Renal cortical epithelial cell (primary cell): ENCODE results near the gene PNPT1. TPM values are rescaled to one million over a fixed set of nuclear protein-coding genes. Genes with fewer than 3 reads are reported as not detected.

Experiments
- DNase-seq: peaks from one replicate; pipeline ENCODE4 v3.0.0-alpha.2; 2011; ENCODE audit warnings: low read depth
- total RNA-seq: library from RNA; depleted of rRNA; stranded (reverse); fragments of >200 nt; gene quantifications from 2 replicates; pipeline ENCODE4 v1.2.3, GENCODE V29; 2014

Gene PNPT1
- total RNA-seq, 1 donor from 2014 or later, result 26.5 TPM

DNA sequence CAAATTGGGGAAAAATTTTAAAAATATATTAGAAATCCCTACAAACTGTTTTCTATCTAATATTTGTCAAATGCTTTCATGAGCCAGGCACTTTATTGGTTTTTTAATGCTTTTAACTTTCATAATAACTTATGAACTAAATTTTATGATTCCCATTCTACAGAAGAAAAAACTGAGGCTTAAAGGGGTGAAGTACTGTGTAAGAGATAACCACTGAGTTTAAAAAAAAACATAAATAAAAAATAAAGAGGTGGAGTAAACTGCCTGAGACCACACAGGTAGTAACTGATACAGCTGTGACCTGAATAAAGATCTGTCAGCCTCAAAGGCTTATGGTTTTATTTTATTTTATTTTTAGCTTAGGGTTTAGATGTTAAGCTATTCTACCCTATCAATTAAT lies 24.7 kb downstream of the PNPT1 start:
- DNase-seq, result no peak

GRCh38 chr2:55653255-55653654 lies 40.4 kb downstream of the PNPT1 start:
- no peak for DNase-seq

- DNase-seq, result no peak
Measured at GRCh38 chr2:55649211-55649610, 44.4 kb downstream of the PNPT1 start.

- DNase-seq, result no peak
Measured at GRCh38 chr2:55636831-55637230, 56.8 kb downstream of the PNPT1 start.

- no peak for DNase-seq
Measured at GRCh38 chr2:55628931-55629330, 64.7 kb downstream of the PNPT1 start.

GRCh38 chr2:55627915-55628314 lies 65.7 kb downstream of the PNPT1 start:
- no peak for DNase-seq

DNA sequence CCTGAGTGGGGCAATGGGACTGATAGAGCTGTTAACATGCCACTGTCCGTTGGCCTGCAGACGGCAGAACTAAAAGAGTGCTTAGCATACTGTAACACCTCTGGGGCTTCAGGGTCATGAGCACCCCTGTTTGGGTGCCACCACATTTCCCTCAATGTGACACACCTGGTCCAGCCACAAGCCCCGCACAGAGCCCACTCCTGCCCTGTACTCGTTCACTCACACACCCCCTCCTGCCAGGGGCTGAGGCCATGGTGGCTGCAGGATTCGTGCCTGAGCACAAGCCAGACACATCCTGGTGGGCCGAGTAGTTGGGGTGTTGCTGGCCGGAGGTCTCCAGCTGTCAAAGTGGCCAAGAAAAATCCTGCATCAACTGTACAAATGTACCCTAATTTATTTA lies 71.8 kb downstream of the PNPT1 start:
- DNase-seq, result no peak

DNA sequence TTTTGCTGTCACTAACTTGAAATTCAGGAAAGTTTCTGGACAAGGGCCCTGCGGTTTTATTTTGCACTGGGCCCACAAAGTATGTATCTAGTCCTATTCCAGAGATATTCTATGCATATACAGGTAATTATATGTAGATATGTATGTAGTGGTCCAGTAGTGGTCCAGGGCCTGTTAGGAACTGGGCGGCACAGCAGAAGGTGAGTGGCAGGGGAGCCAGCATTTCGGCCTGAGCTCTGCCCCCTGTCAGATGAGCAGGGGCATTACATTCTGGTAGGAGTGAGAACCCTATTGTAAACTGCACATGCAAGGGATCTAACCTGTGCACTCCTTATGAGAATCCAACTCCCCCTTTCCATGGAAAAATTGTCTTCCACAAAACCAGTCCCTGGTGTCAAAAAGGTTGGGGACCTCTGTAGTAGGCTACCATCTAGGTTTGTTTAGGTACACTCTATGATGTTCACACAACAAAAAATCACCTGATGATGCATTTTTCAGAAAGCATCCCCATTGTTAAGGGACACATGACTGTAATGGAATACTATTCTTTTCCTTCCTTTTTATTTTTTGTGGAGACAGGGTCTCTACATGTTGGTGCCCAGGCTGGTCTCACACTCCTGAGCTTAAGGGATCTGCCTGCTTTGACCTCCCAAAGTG lies 73.4 kb downstream of the PNPT1 start:
- DNase-seq, result peak; percentile 27

DNA sequence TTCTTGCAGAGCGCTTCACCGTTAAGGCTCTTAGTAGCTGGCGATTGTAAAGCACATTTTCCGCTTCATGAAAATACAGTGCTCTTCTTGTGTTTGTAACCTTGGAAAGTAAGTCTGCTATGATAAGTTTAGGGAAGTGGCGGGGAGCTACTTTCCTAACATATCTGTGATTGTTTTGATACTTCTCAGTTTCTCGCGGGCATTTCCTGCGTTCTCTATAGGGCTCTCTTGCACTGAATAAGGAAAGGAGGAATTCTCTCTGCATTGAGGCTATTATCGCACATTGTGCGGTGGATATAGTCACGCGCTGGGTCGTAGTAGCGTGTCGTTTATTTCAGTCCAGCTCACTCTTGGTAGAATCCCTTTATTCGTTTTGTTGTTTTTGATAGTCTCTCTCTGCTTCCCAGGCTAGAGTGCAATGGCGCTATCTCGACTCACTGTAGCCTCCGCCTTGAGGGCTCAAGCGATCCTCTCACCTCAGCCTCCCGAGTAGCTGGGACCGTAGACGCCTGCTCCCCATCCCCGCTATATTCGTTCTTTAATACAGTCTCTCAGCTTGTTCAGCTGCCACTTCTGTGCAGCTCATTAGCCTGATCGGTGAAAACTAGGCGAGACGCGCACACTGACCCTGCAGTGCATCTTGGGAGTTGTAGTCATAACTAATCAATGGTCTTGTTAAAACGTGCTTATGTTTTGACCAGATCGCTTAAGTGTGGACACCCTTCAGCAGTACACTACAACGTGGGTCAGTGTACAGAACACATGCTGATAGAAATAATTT lies 75.2 kb downstream of the PNPT1 start:
- peak; percentile 58 for DNase-seq

DNA sequence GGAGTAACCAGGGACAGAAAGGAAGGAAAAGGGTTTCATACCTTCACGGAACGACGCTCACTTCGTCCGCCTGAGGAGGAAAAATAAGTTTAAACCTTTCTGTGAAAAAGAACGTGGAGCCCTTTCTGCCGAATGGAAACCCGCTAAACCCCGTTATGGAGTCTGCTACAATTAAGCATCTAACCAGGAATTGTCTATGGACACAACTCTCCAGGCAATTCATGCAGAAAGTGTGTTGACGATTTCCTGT lies 75.7 kb downstream of the PNPT1 start:
- DNase-seq, result peak; percentile 27

- DNase-seq, result peak; percentile 97
Measured at GRCh38 chr2:55617175-55618024, 76.2 kb downstream of the PNPT1 start, which contains the start of gene PPP4R3B. Gene PPP4R3B, minus strand, starts transcription at chr2:55617622. Its CDS starts 337 bp downstream, at chr2:55617285.

DNA sequence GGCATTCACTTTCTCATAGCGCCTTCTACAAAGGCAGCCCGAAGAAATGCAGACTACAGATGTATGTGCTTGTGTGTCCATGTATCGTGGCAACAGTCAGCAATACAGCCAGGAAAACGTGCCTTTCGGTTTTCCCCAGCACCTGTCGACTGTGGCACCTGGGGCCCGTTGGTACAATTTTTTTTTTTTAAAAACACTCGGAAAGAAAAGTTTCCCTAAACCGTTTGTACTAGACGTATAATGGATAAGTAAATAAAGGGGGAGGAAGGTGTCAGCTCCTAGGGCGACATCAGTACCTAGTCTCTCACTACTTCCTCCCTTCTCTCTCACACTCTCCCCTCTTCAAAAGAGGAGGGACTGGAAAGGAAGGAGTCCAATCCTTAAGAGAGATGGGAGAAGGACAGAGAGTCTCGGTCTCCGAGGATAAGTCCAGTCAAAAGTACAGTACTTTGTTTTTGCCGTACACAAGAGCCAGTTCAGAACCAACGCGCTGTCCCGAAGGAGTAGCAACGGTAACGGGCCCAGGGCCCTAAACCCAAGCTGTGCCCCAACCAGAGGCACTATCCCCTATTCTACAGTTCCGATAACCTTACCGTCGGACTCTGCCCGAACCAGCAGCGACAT lies 77.0 kb downstream of the PNPT1 start:
- peak; percentile 67 for DNase-seq

DNA sequence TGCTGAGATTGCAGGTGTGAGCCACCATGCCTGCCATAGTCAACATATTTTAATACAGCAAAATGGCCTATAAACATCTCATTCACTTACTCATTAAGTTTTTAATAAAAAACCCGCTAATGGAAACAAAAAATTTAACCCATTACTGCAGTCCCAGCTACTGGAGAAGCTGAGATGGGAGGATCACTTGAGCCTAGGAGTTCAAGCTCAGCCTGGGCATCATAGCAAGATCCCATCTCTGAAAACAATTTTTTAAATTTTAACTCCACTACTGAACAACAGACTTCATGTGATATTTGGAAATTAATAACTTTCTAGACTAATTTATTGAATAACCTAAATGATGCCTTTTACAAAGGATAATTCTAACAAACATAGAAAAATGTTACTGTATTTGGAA lies 81.6 kb downstream of the PNPT1 start:
- no peak for DNase-seq

DNA sequence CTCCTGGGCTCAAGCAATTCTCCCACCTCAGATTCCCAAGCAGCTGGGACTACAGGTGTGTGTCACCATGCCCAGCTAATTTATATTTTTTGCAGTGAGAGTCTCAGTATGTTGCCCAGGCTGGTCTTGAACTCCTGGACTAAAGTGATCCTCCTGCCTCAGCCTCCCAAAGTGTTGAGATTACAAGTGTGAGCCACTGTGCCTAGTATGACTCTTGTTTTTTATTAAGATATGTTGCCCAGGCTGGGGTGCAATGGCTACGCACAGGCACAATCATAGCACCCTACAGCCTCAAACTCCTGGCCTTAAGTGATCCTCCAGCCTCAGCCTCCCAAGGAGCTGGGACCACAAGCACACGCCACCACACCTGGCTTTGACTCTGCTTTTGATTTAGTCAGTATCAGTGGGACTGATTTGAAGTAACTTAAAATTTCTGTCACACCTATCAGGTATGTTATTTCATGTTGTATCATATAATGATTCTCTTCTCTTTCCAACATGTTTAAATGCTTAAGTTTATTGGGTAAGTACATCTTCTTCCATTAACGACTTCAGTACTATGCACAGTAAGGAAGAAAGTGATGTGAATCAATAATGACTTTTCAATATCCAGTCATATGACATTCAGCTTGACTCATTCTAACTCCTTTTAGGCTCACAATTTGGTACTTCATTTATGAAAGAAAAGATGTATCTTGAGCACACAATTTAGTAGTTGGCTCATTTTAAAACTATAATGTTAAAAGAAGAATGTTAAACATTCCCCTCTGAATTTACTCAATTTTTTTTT lies 82.5 kb downstream of the PNPT1 start:
- no peak for DNase-seq

DNA sequence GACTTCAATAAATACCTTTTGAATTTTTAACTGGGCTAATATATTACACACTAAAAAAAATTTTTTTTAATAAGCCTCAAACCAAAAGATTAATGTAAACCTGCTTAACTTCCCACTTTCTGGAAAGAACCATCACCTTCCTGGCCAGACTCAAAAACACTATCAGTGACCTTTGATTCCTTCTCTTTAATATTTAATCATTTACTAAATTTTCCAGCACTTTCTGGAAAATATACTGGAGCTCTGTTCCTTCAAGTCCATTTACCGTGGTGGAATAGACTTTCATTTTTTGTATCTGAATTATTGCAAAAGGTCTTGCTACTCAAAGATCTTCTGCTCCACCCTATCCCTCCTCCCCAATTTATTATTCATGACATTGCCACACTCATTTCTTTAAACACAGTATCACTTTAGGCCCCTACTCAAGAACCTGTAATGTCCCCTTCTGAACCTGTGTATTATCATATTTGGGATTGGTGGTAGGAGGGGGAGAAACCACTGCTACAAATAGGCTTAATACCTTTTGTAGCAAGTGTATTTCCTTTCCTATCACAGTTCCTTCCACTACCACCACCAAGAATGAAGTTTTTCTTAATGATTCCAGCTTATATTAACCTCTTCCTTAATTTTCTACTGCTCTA lies 83.6 kb downstream of the PNPT1 start:
- DNase-seq, result no peak

GRCh38 chr2:55609193-55609794 lies 84.3 kb downstream of the PNPT1 start:
- no peak for DNase-seq

- DNase-seq, result no peak
Measured at GRCh38 chr2:55607717-55608116, 85.9 kb downstream of the PNPT1 start.

DNA sequence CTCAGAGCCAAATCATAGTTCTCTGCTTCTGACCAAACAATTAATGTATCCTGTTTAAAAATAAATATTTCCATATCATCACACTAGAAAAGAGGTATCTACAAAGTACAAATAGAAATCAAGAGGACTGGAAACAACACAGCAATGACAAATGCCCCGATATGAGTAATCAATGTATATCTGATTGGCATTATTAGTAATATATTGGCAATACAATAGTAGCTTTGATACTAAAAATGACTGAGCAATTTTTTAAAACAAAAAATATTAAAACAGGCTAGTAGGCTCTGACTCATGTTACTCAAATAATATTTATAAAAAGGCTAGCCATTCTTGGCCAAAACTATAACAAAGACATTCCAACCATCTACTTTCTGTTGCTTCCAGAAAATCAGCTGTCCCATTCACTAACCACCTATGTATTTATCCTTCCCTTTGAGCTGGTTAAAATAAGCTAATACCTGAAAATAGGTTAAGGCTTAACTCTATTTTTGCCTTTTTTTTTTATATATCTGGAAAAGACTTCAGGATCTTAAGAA lies 89.5 kb downstream of the PNPT1 start:
- DNase-seq, result no peak

DNA sequence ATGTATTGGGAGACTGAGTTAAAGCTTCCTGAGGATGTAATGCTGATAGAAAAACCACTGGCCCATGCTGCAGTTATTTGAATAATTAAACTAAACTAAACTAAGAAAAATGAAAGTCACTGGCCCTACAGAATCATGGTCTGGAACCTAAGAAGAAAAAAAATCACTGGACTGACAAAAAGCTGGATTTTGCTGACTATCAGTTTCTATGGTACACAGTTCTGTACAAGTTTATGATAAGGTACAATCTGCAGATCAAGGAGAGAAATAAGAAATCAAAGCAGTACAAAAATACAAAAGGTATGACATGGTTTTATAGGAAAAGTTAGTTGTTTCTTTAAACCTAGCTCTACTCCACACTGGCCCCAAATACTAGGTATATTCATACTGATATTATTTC lies 91.8 kb downstream of the PNPT1 start:
- no peak for DNase-seq

- DNase-seq, result no peak
Measured at GRCh38 chr2:55598056-55598795, 95.4 kb downstream of the PNPT1 start.
